HL-60 (cell line): ENCODE data around the gene CDC42BPA.
"Not testable (repeated sequence)": the region's sequence is repeated elsewhere in the genome, so short reads cannot be mapped to it uniquely, and the experiment has no call there.

Source experiments
- GABPA ChIP-seq: IDR thresholded peaks from 2 replicates; pipeline ENCODE4 v1.6.1; 2012; ENCODE audit warnings: low read depth
- POLR2AphosphoS5 ChIP-seq: IDR thresholded peaks from 2 replicates; pipeline ENCODE4 v1.6.1; 2012; ENCODE audit warnings: low read depth
- TF ChIP-seq, protein P1 (sequence below): IDR thresholded peaks from one replicate; pipeline ENCODE4 v1.5.1; 2011; ENCODE audit warnings: low read length, control low read depth, inconsistent platforms; ENCODE audit not compliant: insufficient read depth

DNA sequence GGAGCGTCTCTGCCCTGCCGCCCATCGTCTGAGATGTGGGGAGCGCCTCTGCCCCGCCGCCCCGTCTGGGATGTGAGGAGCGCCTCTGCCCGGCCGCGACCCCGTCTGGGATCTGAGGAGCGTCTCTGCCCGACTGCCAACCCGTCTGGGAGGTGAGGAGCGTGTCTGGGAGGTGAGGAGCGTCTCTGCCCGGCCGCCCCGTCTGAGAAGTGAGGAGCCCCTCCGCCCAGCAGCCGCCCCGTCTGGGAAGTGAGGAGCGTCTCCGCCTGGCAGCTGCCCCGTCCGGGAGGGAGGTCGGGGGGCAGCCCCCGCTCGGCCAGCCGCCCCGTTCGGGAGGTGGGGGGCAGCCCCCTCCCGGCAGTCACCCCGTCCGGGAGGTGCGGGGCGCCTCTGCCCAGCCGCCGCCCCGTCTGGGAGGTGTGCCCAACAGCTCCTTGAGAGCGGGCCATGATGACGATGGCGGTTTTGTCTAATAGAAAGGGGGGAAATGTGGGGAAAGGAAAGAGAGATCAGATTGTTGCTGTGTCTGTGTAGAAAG is 42.1 kb downstream of the CDC42BPA start:
- TF ChIP-seq, protein P1, sequence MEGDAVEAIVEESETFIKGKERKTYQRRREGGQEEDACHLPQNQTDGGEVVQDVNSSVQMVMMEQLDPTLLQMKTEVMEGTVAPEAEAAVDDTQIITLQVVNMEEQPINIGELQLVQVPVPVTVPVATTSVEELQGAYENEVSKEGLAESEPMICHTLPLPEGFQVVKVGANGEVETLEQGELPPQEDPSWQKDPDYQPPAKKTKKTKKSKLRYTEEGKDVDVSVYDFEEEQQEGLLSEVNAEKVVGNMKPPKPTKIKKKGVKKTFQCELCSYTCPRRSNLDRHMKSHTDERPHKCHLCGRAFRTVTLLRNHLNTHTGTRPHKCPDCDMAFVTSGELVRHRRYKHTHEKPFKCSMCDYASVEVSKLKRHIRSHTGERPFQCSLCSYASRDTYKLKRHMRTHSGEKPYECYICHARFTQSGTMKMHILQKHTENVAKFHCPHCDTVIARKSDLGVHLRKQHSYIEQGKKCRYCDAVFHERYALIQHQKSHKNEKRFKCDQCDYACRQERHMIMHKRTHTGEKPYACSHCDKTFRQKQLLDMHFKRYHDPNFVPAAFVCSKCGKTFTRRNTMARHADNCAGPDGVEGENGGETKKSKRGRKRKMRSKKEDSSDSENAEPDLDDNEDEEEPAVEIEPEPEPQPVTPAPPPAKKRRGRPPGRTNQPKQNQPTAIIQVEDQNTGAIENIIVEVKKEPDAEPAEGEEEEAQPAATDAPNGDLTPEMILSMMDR = not testable (repeated sequence)
- TF ChIP-seq POLR2AphosphoS5, GABPA: not testable (repeated sequence)
